WERI-Rb-1 (cell line): ENCODE results near the gene ESRRG.

Experiments
- DNase-seq: peaks from one replicate; pipeline ENCODE4 v3.0.0-alpha.2; 2020
- H3K27ac ChIP-seq: fragments of 250-450 bp; sonication (Bioruptor Pico); 2 replicates; pipeline ENCODE4 v1.5.1; 2020; ENCODE audit warnings: mild to moderate bottlenecking, moderate library complexity
- H3K27me3 ChIP-seq: fragments of 250-450 bp; sonication (Bioruptor Pico); 2 replicates; pipeline ENCODE4 v1.5.1; 2021; ENCODE audit warnings: mild to moderate bottlenecking, low read depth, moderate library complexity; ENCODE audit not compliant: insufficient read depth, severe bottlenecking
- H3K36me3 ChIP-seq: fragments of 250-450 bp; sonication (Bioruptor Pico); 2 replicates; pipeline ENCODE4 v1.5.1; 2020; ENCODE audit warnings: mild to moderate bottlenecking, moderate library complexity
- H3K4me3 ChIP-seq: 2 replicates; pipeline ENCODE4 v1.5.1; 2011; ENCODE audit warnings: low read depth, mild to moderate bottlenecking, control low read depth, low read length
- H3K9me3 ChIP-seq: fragments of 250-450 bp; sonication (Bioruptor Pico); 2 replicates; pipeline ENCODE4 v1.5.1; 2021; ENCODE audit warnings: mild to moderate bottlenecking, moderate library complexity; ENCODE audit not compliant: severe bottlenecking
- CTCF ChIP-seq: IDR thresholded peaks from 2 replicates; pipeline ENCODE4 v1.5.1; 2011; ENCODE audit warnings: low read depth, mild to moderate bottlenecking, control low read depth, inconsistent platforms, low read length

Gene ESRRG

GRCh38 chr1:216643176-216643575 is 80.1 kb downstream of the ESRRG start:
- no peak for TF ChIP-seq CTCF
- Histone ChIP-seq H3K4me3 (no peak overlapping the region), H3K27me3 (no peaks in the 10 kb centered on the region), H3K36me3 (peaks cover 45% of the 10 kb centered on the region), H3K9me3 (no peaks in the 10 kb centered on the region), H3K27ac (no peak overlapping the region)
- DNase-seq, result no peak

- Histone ChIP-seq H3K27ac (no peak overlapping the region), H3K9me3 (no peaks in the 10 kb centered on the region), H3K36me3 (peaks cover 32% of the 10 kb centered on the region), H3K4me3 (no peak overlapping the region), H3K27me3 (no peaks in the 10 kb centered on the region)
- no peak for TF ChIP-seq CTCF
- no peak for DNase-seq
Measured at GRCh38 chr1:216641669-216642460, 81.4 kb downstream of the ESRRG start.

GRCh38 chr1:216640100-216640499 is 83.1 kb downstream of the ESRRG start:
- Histone ChIP-seq H3K36me3 (peaks cover 27% of the 10 kb centered on the region), H3K27me3 (no peaks in the 10 kb centered on the region), H3K9me3 (no peaks in the 10 kb centered on the region), H3K27ac (no peak overlapping the region), H3K4me3 (no peak overlapping the region)
- DNase-seq, result no peak
- TF ChIP-seq CTCF, result no peak

GRCh38 chr1:216632980-216633379 is 90.2 kb downstream of the ESRRG start:
- Histone ChIP-seq H3K27me3 (no peaks in the 10 kb centered on the region), H3K36me3 (peaks cover 24% of the 10 kb centered on the region), H3K4me3 (no peak overlapping the region), H3K9me3 (no peaks in the 10 kb centered on the region), H3K27ac (no peak overlapping the region)
- peak; percentile 62 for DNase-seq
- TF ChIP-seq CTCF, result no peak

- Histone ChIP-seq H3K4me3 (no peak overlapping the region), H3K36me3 (peaks cover 30% of the 10 kb centered on the region), H3K27me3 (no peaks in the 10 kb centered on the region), H3K9me3 (no peaks in the 10 kb centered on the region), H3K27ac (no peak overlapping the region)
- DNase-seq, result no peak
- TF ChIP-seq CTCF, result no peak
Measured at GRCh38 chr1:216630532-216630931, 92.7 kb downstream of the ESRRG start.

GRCh38 chr1:216627252-216627651 is 96.0 kb downstream of the ESRRG start:
- no peaks in the 10 kb centered on the region for H3K9me3 ChIP-seq
- H3K36me3 ChIP-seq, result peaks cover 30% of the 10 kb centered on the region
- DNase-seq, result no peak
- H3K4me3 ChIP-seq, result no peak overlapping the region
- H3K27me3 ChIP-seq, result no peaks in the 10 kb centered on the region
- no peak for TF ChIP-seq CTCF
- H3K27ac ChIP-seq, result no peak overlapping the region
